Measurements from ENCODE around the gene GABRG3. TPM values are rescaled to one million over a fixed set of nuclear protein-coding genes. Genes with fewer than 3 reads are reported as not detected.

The GABRG3 gene
- total and polyA plus RNA-seq, 2 donors (not counting 3 experiments of a cell fraction or from before 2014, with no cell fraction given) = not detected

DNA sequence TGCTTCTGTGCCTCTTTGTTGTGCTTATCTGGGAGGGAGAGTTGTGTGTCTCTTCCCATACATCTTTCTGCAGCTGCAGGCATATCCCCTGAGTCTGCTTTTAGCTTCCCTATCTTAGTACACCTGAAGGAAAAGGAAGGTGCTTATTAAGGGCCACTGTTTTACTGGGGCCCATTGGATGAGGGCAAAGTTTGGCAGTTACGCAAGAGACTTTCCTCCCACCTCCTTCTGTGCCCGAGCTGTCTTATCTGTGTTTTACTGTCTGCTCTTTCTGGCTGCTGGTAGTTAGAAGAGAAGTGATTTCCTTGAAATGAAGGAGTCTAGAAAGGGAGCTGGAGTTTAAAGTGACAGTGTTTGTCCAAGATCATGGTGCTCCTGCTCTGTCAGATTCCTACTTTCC, 66.5 kb downstream of the GABRG3 start:
- no peaks in the 10 kb centered on the region for H3K79me2 ChIP-seq (ENCODE audit: control insufficient read depth, insufficient read depth, low read length)
- ChIA-PET CTCF (no interaction called here), POLR2A (no interaction called here)
- no peaks in the 10 kb centered on the region for H3K4me1 ChIP-seq (ENCODE audit: control insufficient read depth, extremely low read depth, insufficient read depth, low read length)
- no peak overlapping the region for H3K9ac ChIP-seq (replicated peaks; ENCODE audit: extremely low read depth, insufficient read depth, low read length)
- no peaks in the 10 kb centered on the region for H4K20me1 ChIP-seq (replicated peaks; ENCODE audit: control insufficient read depth, extremely low read depth, insufficient read depth, low read length)
- DNase-seq (ENCODE audit: low read depth, low spot score) = no peak
- H3K4me2 ChIP-seq (ENCODE audit: insufficient read depth, low read length) = no peak overlapping the region
- no peak overlapping the region for H3K27ac ChIP-seq (ENCODE audit: insufficient read depth, low read depth, low read length)
- dilution Hi-C loops (cut with MboI; ENCODE audit: extremely low pct_ligation_motif_present, low sequenced_read_pairs) = no loop called here
- no peak overlapping the region for H3K4me3 ChIP-seq (replicated peaks in 1 of 3; ENCODE audit: insufficient read depth in 1 of 3, low read depth in 1 of 3, low read length in 3 of 3)
- no peaks in the 10 kb centered on the region for H3K9me1 ChIP-seq (replicated peaks; ENCODE audit: control insufficient read depth, extremely low read depth, insufficient read depth, low read length)
- FAIRE-seq = no peak
- no peaks in the 10 kb centered on the region for H3K27me3 ChIP-seq (ENCODE audit: control insufficient read depth in 2 of 2, insufficient read depth in 2 of 2, low read length in 2 of 2)
- no peaks in the 10 kb centered on the region for H3K36me3 ChIP-seq (ENCODE audit: control insufficient read depth in 2 of 2, extremely low read depth in 1 of 2, insufficient read depth in 2 of 2, low read length in 2 of 2)
- peaks cover 9% of the 10 kb centered on the region for H3K9me3 ChIP-seq (replicated peaks; ENCODE audit: control insufficient read depth, insufficient read depth, low read length)
- TF ChIP-seq EZH2 (IDR thresholded peaks at IDR 0.05; ENCODE audit: borderline replicate concordance, low read depth, low read length, severe bottlenecking) = no peak
- no peak for TF ChIP-seq POLR2AphosphoS5 (IDR thresholded peaks at IDR 0.05; ENCODE audit: insufficient read depth, low read depth, low read length)
- TF ChIP-seq, protein P1, sequence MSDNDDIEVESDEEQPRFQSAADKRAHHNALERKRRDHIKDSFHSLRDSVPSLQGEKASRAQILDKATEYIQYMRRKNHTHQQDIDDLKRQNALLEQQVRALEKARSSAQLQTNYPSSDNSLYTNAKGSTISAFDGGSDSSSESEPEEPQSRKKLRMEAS (IDR thresholded peaks at IDR 0.05; ENCODE audit: insufficient read depth, insufficient read length) = no peak
- TF ChIP-seq, protein P2, sequence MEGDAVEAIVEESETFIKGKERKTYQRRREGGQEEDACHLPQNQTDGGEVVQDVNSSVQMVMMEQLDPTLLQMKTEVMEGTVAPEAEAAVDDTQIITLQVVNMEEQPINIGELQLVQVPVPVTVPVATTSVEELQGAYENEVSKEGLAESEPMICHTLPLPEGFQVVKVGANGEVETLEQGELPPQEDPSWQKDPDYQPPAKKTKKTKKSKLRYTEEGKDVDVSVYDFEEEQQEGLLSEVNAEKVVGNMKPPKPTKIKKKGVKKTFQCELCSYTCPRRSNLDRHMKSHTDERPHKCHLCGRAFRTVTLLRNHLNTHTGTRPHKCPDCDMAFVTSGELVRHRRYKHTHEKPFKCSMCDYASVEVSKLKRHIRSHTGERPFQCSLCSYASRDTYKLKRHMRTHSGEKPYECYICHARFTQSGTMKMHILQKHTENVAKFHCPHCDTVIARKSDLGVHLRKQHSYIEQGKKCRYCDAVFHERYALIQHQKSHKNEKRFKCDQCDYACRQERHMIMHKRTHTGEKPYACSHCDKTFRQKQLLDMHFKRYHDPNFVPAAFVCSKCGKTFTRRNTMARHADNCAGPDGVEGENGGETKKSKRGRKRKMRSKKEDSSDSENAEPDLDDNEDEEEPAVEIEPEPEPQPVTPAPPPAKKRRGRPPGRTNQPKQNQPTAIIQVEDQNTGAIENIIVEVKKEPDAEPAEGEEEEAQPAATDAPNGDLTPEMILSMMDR (IDR thresholded peaks at IDR 0.05; ENCODE audit: extremely low read depth in 1 of 2, insufficient read depth in 1 of 2, low read depth in 1 of 2, low read length in 2 of 2) = no peak
- no peak for TF ChIP-seq JUN (IDR thresholded peaks at IDR 0.05; ENCODE audit: borderline replicate concordance, insufficient read depth, insufficient read length, low read depth)
- no peak for TF ChIP-seq POLR2A (IDR thresholded peaks at IDR 0.05; ENCODE audit: low read depth, low read length)
- TF ChIP-seq GATA2 (IDR thresholded peaks at IDR 0.05; ENCODE audit: insufficient read depth, insufficient read length, low read depth, low read length) = no peak
- no peak for TF ChIP-seq MYC (IDR thresholded peaks at IDR 0.05; ENCODE audit: low read depth, low read length)
- TF ChIP-seq FOS (IDR thresholded peaks at IDR 0.05; ENCODE audit: borderline replicate concordance, insufficient read depth, low read length) = no peak
- no TSS peak for BruUV-seq (replicated peaks)
- H2AFZ ChIP-seq (ENCODE audit: low read depth, low read length) = no peak overlapping the region
- intact Hi-C loops (cut with micrococcal nuclease) = no loop called here

All from endothelial cell of umbilical vein (primary cell).